ENCODE results near the gene SPIN1.
A peak's percentile ranks its signal among the peaks of the same experiment; 100 is the strongest.

The SPIN1 gene

DNA sequence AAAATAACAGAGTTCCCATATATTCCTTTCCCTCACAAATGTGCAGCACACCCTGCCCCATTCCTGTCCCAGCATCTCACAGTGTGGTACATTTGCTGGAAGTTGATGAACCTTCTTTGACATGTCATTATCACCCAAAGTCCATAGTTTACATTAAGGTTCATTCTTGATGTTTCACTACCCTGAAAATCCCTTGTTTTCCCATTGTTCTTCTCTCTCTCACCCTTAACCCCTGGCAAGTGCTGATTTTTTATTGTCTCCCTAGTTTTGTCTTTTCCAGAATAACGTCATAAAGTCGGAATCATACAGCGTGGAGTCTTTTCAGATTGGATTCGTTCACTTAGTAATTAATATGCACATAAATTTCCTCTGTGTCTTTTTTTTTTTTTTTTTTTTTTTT, 48.1 kb downstream of the SPIN1 start:
- no peak for DNase-seq (ENCODE audit: low read depth)

DNA sequence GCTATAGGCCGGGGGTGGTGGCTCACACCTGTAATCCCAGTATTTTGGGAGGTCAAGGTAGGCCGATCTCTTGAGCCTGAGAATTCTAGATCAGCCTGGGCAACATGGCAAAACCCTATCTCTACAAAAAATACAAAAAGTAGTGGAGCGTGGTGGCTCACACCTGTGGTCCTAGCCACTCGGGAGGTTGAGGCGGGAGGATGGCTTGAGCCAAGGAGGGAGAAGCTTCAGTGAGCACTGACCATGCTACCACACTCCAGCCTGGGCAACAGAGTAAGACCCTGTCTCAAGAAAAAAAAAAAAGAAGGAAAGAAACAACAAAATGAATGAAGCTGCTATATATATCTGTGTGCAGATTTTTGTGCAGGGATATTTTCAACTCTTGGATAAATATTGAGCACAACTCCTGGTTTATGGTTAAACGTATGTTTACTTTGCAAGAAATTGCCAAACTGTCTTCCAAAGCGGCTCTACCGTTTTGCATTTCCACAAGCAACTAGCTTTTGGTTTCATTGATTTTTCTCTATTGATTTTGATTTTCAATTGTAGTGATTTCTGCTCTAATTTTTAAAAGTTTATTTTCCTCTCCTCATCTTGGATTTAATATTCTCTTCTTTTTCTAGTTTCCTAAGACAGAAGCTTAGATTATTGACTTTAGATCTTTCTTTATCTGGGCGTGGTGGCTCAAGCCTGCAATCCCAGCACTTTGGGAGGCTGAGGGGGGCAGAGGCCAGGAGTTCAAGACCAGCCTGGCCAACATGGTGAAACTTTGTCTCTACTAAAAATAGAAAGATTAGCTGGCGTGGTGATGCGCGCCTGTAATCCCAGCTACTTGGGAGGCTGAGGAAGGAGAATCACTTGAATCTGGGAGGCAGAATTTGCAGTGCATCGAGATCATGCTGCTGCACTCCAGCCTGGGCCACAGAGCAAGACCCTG, 49.2 kb downstream of the SPIN1 start:
- no peak for DNase-seq (ENCODE audit: low read depth)

DNA sequence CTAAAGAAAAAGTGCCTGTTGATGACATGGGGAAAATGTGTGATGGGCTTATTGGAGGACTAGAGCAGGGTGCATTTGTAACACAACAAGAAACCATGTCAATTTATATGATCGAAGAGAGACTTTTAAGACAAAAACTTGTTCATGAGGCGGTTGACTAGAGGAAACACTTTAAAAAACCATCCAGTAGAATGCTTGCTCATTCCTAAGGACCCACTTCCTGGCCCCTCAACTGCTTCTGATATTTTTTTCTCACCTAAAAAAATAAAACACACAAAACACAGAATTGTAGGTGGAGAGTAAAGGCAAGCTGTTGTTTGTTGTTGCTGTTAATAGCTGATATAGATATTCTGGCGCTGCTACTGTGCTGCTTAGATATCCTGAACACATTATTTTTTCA, 50.6 kb downstream of the SPIN1 start:
- DNase-seq (ENCODE audit: low read depth): no peak

DNA sequence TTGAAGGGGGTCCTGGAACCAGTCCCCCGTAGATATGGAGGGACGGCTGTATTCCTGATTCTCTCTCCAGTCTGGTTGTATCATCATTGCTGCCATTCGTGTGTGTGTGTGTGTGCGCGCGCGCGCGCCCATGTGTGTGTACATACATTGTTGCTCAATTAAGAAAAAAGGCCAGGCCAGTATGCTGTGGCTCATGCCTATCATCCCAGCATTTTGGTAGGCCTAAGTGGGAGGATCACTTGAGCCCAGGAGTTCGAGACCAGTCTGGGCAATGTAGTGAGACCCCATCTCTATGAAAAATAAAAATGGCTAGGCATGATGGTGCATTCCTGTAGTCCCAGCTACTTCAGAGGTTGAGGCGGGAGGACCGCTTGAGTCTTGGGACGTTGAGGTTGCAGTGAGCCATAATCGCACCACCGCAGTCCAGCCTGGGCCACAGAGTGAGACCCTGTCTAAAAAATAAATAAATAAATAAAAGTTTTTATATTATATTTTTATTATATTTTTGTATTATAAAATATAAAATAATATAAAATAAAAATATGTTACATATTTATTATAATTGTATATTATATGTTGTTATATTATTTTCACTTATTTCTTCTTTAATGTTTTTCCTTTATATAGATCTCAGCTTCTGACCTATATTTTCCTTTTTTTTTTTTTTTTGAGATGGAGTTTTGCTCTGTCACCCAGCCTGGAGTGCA, 53.2 kb downstream of the SPIN1 start:
- DNase-seq (ENCODE audit: low read depth): no peak

DNA sequence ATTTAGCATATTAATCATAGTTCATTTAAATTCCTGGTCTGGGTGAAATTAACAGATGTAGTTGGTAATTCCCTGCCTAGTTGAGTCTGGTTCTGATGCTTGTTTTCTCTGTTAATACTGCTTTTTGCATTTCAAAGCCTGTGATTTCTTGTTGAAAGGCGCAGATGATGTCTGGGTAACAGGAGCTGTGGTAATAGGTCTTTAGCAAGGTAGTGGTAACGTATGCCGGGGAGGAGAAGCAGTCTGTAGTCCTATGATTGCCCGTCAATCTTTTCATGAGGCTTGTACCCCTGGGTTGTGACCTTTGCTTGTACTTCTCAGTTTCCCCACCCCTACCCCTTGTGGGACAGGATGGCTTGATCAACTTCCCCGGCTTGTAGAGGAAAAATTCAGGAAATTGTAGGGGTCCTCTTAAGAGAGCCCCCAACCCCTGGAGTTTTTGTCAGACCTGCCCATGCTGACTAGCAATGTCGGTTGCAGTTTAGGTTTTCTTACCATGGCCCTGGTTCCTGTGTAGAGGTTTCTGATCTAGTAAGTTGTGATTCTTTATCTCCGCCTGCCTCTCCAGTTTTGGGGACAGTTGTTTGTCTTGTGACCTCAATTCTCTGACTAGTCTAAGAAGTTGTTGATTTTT, 55.4 kb downstream of the SPIN1 start:
- DNase-seq (ENCODE audit: low read depth): no peak

DNA sequence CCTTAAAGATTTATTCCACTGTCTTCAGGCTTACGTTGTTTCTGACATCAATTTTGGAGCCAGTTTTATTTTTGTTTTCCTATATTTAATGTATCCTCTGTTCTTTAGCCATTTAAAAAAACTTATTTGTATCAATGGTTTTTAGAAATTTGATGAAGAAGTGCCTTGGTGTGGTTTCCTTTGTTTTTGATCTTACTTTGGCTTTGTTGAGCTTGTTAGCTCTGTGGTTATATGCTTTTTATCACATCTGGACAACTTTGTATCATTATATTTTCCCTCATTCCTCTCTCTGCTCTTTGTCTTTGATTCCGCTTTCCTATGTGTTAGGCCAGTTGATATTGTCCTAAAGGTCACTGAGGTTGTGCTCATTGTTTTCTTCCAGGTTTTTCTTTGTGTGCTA, 58.5 kb downstream of the SPIN1 start:
- DNase-seq (ENCODE audit: low read depth): no peak

DNA sequence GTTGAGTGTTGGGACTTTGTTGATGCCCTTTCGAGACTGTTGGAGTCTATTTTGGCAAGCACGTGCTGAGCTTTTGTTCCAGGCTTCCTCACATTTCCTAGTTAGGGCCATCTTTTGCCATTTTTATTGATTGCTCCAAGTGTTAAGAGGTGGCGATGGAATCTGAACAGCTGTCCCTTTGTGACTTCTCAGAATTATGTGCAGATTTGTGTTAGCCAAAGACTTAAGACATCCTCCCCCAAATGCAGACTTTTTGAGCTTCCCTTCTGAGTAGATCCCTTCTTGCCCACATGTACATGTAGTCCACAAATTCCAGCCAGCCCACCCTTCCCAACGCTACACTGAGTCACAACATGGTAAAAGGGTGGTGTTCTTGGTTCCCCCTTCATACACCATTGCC, 59.2 kb downstream of the SPIN1 start:
- no peak for DNase-seq (ENCODE audit: low read depth)

DNA sequence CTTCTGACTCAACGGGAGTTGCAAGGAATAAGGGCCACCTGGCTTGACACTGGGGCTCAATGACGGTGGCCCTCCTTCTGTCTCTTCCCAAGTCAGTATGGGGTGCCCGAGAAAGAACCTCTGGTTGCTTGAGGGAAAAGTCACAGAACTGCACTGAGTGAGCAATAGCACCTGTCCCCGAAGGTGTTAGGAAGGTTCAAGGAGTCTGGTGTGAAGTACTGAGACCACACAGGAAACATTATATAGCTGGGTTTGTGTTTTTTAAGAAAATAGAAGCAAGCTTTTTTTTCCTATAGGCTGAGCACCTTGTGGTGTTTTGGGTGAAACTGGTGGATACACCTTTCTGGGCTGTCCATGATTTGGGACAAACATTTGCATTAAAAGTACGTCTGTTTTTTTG, 62.9 kb downstream of the SPIN1 start:
- no peak for DNase-seq (ENCODE audit: low read depth)

DNA sequence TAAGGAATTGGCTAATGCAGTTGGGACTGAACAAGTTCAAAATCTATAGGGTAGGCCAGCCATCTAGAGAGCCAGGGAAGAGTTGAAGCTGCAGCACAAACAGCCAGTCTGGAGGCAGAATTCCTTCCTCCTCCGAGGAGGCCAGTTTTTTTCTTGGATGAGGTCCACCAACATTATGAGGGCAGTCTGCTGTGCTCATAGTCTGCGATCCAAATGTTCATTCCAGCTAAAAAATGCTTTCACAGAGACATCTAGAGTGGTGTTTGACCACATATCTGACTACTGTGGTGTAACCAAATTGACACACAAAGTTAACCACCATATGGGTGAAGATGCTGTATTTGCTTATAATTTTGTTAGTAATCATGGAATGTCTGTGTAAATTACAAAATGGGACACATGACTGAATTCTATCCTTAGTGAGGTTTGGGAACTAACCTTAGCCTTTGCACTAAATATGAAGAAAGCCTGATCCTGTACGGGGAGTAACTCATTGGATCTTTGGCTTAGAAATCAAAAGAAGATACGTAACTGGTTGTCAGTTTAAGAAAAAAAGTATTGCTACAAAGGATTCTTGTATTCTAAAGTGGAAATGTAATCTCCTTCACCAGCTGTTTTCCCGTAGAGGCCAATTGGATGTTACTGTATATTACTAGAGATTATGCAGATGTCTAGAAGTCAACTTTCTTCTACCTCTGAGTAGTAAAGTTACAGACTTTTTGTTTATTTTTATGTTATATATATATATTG, 70.6 kb downstream of the SPIN1 start:
- peak; percentile 95 for DNase-seq (ENCODE audit: low read depth)

DNA sequence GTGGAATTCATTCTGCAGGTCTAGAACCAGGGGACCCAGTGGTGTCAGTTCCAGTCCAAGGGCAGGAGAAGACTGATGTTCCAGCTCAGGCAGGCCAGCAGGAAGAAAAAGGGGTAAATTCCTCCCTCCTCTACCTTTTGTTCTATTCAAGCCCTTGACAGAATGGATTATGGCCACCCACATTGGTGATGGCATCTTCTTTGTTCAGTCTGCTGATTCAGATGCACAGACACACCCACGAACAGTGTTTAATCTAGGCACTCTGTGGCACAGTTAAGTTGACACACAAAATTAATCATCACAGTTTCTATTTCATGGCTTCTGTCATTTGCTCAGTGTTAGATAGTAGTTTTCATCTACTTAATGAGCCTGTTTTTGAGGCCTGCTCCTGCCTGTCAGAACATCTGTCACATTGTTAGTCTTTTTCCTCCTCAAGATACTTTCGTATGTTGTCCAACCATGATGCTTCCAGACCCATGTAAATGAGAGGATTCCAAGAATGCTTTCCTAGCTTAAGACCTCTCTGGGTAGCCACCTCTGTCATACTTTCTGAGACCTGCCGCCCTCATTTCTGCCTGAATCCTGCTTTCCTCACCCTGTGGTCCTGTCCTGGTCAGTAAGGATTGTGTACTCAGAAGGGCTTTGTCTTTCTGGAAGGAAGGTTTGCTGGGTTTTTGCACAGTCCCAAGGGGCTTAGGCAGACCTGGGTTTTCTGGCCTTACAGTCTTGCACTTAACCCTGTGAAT, 72.5 kb downstream of the SPIN1 start:
- DNase-seq (ENCODE audit: low read depth): peak; percentile 41

DNA sequence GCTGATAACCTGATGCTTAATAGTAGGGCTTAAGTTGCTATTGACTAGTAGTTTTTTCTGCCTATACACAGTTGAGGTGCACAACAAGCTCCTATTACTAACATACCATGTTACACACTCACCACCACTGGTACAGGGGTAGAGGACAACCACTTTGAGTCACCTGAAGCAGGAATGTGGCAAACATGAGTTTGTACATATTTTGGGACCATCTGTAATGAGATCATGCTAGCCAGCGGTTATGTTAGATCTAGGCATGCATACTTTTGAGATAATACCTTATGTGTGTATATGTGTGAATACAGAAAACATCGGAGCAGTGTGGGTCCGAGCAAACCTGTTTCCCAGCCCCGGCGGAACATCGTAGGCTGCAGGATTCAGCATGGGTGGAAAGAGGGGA, 73.9 kb downstream of the SPIN1 start:
- peak; percentile 58 for DNase-seq (ENCODE audit: low read depth)

DNA sequence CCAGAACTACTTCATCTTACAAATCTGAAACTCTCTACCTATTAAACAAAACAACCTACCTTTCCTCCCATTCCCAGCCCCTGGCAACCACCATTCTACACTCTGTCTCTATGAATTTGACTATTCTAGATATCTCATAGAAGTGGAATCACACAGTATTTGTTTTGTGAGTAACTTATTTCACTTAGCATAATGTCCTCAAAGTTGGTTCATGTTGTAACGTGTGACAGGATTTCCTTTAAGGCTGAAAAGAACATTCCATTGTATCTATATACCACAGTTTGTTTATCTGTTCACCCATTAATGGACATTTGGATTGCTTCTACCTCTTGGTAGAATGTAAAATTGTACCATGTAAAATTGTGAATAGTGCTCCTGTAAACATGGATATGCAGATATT, 76.6 kb downstream of the SPIN1 start:
- peak; percentile 51 for DNase-seq (ENCODE audit: low read depth)

DNA sequence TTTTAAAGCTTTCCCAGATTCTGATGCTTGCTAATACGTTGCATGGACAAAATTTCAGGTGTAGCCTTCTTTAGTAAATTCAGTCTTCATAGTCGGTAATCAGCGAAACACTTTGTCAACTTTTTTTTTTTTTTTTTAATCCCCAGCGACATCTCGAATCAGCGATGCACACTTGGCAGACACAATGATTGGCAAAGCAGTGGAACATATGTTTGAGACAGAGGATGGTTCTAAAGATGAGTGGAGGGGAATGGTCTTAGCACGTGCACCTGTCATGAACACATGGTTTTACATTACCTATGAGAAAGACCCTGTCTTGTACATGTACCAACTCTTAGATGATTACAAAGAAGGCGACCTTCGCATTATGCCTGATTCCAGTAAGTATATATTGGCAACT, 80.0 kb downstream of the SPIN1 start:
- no peak for DNase-seq (ENCODE audit: low read depth)

DNA sequence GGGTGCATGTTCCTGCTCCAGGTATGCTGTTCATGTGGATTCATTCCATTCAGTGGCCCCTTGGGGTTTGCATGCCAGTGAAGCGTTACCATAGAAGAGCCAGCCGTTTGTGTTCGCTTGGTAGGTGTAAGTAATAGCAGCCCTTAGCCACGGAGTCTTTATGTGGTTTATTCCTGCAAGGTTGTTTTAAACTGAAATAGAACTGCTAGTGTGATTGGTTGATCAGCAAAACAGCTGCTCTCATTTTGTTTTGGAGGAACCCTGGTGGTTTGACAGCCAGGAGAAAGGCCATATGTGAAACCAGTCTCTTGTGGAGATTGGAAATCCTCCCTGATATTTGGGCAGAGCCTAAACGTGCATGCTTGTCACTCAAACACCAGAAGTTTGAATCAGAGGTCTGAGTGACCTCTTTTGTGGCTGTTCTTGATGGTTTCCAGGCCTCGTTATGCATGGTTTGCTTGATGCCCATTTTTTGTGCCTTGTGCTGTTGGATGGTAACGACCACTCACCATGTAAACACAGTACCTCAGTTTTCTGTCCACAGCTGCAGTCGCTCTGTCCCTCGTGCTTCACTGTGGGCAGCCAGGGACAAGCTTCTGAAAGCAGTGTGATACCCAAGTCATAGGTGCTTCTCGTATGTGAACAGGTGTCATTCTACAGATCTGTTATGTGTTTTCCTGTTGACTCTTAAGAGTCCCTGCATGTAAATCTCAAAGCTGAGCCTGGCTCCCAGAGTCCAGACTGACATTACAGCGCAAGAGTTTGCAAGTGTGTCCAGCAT, 88.4 kb downstream of the SPIN1 start:
- DNase-seq (ENCODE audit: low read depth): peak; percentile 69

DNA sequence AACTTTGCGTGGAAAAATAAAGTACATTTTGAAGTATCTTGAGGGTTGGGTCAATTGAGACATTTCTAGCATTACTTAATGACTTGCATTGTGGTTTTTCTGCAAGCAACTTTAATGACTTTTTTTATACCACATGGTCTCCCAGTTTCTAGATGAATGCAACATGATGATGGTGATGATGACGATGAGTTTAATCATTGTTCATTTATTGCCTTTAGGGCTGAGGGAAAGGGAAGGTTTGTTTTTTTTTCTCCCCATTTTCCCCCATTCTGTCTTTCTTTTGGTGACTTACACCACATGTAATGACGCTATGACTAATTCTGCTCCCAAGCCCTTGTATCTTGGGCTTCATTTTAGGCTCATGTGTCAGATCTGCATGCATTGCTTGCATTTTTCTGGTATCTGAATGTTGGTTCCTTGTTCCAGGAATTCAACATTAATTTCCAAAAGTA, 89.1 kb downstream of the SPIN1 start:
- DNase-seq (ENCODE audit: low read depth): peak; percentile 100

DNA sequence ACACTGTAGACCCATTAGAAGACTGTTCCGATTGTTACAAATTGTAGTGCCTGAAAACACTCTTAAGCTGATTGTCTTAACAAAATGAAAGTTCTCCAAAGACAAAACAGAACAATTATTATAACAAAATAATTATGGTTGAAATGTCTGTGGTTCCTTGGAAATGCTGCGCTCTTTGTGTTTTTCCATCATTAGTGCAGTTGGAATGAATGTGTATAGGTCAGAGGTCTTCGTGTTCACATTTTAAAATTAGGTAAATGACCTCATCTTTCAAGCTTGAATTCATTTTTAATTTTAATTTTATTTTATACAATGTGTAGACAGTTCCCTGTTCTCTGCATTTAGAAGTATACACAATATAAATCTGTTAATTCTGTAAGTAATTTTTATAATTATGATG, 90.0 kb downstream of the SPIN1 start:
- DNase-seq (ENCODE audit: low read depth): peak; percentile 70

DNA sequence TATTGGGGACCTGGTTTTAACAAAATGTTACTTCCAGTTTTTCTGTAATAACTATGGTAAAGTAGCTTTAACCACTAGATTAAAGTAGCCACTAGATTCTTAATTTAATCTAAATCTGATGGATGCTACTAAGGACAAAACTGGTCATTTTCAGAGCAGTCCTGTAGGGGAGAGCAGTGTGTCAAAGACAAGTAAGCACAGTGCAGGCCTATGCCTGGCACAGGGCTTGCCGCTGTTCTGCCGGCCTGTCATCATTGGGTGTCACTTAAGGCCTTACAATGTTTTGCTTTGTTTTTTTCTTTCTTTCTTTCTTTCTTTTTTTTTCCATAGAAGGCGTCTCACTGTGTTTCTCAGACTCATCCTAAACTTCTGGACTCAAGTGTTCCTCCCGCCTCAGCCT, 93.7 kb downstream of the SPIN1 start:
- DNase-seq (ENCODE audit: low read depth): peak; percentile 32

DNA sequence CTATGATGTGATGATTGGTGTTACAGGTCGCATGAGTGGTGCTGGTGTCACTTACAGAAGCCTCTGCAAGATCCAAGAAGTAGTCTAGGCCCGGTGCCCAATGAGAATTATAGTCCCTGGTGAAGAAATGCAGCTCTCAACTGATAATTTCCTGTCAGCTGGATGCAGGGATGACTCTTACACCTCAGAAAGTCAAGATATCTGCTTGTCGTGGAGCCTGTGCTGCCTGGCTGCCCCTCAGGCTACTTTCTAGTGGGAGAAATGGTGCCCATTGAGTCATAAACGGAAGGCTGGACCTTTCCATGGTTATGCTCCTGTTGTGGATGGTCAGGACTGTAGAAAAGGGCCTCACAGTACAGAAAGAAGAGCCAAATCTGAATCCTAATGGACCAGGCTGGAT, 99.9 kb downstream of the SPIN1 start:
- peak; percentile 63 for DNase-seq (ENCODE audit: low read depth)

DNA sequence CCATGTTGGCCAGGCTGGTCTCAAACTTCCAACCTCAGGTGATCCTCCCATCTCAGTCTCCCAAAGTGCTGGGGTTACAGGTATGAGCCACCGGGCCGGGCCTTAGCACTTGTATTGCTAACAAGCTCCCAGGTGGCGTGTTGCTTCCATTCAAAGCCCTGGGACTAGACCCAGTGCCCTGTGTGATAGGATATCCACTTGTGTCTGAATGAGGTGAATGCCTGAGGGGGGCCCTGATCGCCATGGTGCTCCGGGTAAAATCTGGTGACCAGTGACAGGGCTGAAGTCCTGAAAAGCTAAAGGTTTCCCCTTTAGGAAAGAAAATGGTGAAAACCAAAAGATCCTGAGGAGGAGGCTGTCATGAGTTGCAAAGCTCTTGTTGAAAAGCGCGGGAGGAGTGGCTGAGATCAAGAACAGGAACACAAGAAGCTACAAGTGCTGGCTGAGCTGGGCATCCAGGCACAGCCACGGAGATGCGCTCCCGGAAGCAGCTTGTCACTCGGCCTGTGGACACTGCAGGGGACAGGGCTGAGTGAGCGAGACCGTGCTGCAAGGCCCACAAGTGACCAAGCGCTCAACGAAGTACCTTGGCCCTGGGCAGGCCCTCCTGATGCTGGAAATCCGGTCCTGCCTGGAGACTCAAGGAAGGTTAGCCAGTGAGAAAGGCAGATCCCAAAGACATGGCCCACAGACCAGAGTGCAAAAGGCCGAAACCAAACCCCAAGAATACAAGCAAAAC, 106.9 kb downstream of the SPIN1 start:
- no peak for DNase-seq (ENCODE audit: low read depth)

DNA sequence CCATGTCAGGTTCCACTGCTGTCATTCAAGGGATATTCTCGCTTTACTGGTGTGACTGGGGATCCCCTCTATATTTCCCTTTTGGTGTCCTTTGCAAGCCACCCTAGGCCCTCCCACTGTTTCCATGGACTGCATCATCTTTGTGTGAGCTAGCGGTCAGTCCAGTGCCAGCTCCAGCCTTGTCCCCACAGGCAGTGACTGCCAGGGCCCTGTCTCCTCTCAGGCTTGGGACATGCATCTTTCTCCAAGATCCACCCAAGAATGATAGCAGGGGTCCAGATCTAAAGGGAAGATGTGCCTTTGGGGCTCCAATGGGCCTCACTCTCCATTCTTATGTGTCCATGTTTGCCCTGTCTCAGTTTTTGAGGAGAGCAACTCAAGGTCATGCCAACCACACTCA, 109.0 kb downstream of the SPIN1 start:
- DNase-seq (ENCODE audit: low read depth): no peak

Data from EH (cell line).